Muscle of leg (tissue), 11 donors: ENCODE measurements around the gene MOB3A. TPM values are rescaled to one million over a fixed set of nuclear protein-coding genes. Genes with fewer than 3 reads are reported as not detected.
"Not testable (repeated sequence)": the region's sequence is repeated elsewhere in the genome, so short reads cannot be mapped to it uniquely, and the experiment has no call there.

Experiments used
- DNase-seq: peaks from one replicate; pipeline ENCODE4 v3.0.0; 2013
- H3K27ac ChIP-seq: one replicate; pipeline ENCODE4 v1.5.1; 2013; ENCODE audit warnings: mild to moderate bottlenecking, low read length, control low read depth
- H3K27me3 ChIP-seq: one replicate; pipeline ENCODE4 v1.6.1; 2013; ENCODE audit warnings: low read length; ENCODE audit not compliant: control insufficient read depth, insufficient read depth
- H3K36me3 ChIP-seq: one replicate; pipeline ENCODE4 v1.6.1; 2013; ENCODE audit warnings: low read length; ENCODE audit not compliant: control insufficient read depth, insufficient read depth
- H3K4me1 ChIP-seq: one replicate; pipeline ENCODE4 v1.6.1; 2013; ENCODE audit warnings: low read length; ENCODE audit not compliant: control insufficient read depth, insufficient read depth
- H3K4me3 ChIP-seq: one replicate; pipeline ENCODE4 v1.5.1; 2013; ENCODE audit warnings: low read length, control low read depth
- H3K9me3 ChIP-seq: replicated peaks from 2 replicates; pipeline ENCODE4 v1.6.1; 2013; ENCODE audit warnings: low read depth, low read length; ENCODE audit not compliant: control insufficient read depth
- WGBS: methylation state at CpG from one replicate; pipeline ENCODE4 v1.1.5; 2013; ENCODE audit warnings: missing lambda C conversion rate; ENCODE audit not compliant: insufficient coverage; 5-methylcytosine and 5-hydroxymethylcytosine counted together
- polyA plus RNA-seq, 8 donors: library from polyadenylated mRNA; unstranded; fragments of 120-200 nt; gene quantifications; one replicate each; pipeline versions ENCODE4 v1.2.1 to v1.2.3, GENCODE V29; 2013; ENCODE audit warnings: inconsistent platforms in 1 of 8, low replicate concordance in 1 of 8; ENCODE audit not compliant: insufficient read length in 8 of 8, insufficient read depth in 1 of 8
- total RNA-seq: library from RNA; stranded (reverse); fragments of 120-200 nt; gene quantifications from one replicate; pipeline ENCODE4 v1.2.4, GENCODE V29; 2013

Gene MOB3A
- total and polyA plus RNA-seq, 9 donors = 7.4 to 22.1 (median 17.2) TPM

DNA sequence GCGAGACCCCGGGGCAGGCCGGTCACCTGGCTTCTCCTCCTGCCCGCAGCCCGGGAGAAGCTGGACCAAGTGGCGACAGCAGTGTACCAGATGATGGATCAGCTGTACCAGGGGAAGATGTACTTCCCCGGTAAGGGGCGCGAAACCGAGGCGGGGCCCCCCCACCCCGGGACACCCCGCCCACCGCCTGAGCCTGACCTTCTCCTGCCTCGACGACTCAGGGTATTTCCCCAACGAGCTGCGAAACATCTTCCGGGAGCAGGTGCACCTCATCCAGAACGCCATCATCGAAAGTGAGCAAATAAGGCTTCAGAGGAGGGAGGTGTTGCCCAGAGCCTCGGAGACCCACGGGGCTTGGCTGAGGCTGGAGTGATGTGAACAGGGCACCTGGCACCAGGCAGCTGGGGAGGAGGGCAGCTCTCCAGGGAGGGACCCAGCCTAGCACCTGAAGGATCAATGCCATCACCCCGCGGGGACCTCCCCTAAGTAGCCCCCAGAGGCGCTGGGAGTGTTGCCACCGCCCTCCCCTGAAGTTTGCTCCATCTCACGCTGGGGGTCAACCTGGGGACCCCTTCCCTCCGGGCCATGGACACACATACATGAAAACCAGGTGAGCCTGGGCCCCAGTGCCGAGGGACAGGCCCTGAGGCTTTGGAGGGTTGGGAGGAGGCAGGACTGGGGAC lies 1.2 kb upstream of the MOB3A start:
- DNase-seq = peak; percentile 38
- peaks cover 26% of the 10 kb centered on the region for H3K4me1 ChIP-seq
- peak overlapping the region; percentile 45 for H3K4me3 ChIP-seq
- WGBS = 19% methylated on average over 24 of the region's 30 CpGs
- H3K9me3 ChIP-seq = no peaks in the 10 kb centered on the region
- peak overlapping the region; percentile 74 for H3K27ac ChIP-seq
- no peaks in the 10 kb centered on the region for H3K27me3 ChIP-seq
- peaks cover 48% of the 10 kb centered on the region for H3K36me3 ChIP-seq

DNA sequence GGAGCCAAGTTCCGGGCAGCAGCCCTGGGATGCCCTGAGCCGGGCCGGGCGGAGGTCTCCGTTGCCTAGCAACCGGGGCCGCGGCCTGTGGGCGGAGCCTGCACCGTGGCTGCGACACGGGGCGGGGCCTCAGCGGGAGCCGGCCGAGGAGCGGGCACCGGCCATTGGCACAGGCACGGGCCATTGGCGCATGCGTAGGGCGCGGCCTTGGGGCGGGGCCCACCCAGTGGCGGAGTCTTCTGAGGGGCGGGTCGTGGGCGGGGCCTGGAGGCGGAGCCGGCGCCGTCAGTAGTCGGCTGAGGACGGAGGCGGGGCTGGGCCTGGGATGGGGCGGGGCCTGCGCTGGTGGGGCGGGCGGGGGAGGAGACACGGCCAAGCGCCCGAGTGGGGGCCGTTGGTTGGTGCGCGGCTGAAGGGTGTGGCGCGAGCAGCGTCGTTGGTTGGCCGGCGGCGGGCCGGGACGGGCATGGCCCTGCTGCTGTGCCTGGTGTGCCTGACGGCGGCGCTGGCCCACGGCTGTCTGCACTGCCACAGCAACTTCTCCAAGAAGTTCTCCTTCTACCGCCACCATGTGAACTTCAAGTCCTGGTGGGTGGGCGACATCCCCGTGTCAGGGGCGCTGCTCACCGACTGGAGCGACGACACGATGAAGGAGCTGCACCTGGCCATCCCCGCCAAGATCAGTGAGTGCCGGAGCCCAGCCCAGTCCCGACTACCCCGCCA lies 515 bp upstream of the MOB3A start, which contains the start of gene IZUMO4:
Gene IZUMO4, plus strand, starts transcription at position 436 of the 723 bp plus-strand sequence. Its CDS starts 31 bp downstream, at position 467.
- no peaks in the 10 kb centered on the region for H3K27me3 ChIP-seq
- H3K4me1 ChIP-seq = peaks cover 26% of the 10 kb centered on the region
- peak within 1 kb of the TSS; percentile 78 for H3K4me3 ChIP-seq
- WGBS = under 1% methylated on average over 57 of the region's 70 CpGs
- H3K36me3 ChIP-seq = peaks cover 45% of the 10 kb centered on the region
- no peaks in the 10 kb centered on the region for H3K9me3 ChIP-seq
- peak within 1 kb of the TSS; percentile 92 for H3K27ac ChIP-seq
- peak; percentile 98 for DNase-seq

DNA sequence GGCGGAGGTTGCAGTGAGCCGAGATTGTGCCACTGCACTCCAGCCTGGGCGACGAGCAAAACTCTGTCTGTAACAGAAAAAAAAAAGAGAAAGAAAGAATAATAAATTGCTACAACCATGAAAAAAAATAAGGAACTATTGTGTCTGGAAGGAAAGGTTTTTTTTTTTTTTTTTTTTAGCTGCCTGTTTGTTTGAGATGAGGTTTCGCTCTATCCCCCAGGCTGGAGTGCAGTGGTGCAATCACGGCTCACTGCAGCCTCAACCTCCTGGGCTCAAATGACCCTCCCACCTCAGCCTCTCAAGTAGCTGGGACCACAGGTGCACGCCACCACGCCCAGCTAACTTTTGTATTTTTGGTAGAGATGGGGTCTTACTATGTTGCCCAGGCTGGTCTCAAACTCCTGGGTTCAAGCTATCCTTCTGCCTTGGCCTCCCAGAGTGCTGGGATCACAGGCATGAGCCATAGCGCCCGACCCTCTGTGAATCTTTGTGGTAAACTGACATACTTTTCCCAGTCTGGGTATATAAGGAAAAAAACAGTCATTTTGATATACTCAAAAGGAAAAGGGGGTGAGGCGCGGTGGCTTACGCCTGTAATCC lies 4.1 kb downstream of the MOB3A start:
- H3K4me1 ChIP-seq = peaks cover 38% of the 10 kb centered on the region

DNA sequence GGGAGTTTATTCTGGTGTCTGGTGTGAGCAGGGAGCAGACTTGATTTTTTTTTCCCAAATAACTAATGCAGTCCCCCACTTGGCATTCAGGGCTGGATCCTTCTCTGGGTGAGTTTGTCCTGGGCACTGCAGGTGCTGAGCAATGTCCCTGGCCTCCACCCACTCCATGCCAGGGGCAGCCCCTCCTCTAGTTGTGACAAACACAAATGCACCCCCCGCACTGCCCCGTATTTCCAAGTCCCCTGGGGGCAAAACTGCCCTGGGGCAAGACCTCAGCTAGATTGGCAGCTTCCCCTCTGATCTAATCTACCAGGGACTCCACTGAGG lies 6.4 kb downstream of the MOB3A start:
- Histone ChIP-seq H3K4me1 (peaks cover 29% of the 10 kb centered on the region), H3K4me3 (no peak overlapping the region), H3K36me3 (peaks cover 34% of the 10 kb centered on the region), H3K27ac (peak overlapping the region; percentile 9), H3K9me3 (no peaks in the 10 kb centered on the region), H3K27me3 (no peaks in the 10 kb centered on the region)
- WGBS = 35% methylated on average over 2 of the region's 2 CpGs
- DNase-seq = no peak

More for the DNA sequence above, 4.1 kb downstream of the MOB3A start:
- H3K27ac ChIP-seq, H3K27me3 ChIP-seq, H3K4me3 ChIP-seq, H3K9me3 ChIP-seq, DNase-seq: not testable (repeated sequence)
- peaks cover 23% of the 10 kb centered on the region for H3K36me3 ChIP-seq
- WGBS = no CpG with 5 or more reads among the region's 13 CpGs

DNA sequence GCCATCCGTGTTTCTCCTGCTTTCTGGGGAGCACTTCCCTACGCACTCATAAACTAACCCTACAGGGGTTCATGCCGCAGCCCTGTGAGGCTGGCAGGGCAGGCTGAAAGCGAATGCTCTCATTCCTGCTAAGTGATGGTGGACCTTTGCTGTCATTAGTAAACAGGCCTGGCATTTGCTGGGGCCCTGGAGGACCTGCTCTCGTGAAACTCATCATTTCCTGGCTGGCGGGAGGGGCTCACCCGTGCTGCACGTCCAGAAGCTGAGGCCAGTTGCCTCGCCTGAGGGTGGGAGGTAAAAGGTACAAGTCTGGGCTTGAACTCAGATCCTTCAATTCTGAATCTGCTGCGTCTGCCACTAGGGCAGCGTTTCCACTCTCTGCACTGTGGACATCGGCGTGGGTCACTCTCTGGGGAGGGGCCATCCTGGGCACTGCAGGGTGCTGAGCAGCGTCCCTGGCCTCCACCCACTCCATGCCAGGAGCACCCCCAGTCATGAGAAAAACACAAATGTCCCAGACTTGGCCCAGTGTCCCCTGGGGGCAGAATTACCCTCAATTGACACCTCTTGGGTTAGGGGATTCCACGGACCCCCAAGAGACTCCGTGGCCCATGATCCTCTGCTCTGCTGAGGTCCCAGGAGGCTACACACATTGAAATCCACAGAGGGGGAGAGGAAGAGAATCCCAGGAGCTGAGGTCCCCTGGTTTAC lies 7.0 kb downstream of the MOB3A start:
- Histone ChIP-seq H3K27ac (peak overlapping the region; percentile 9), H3K9me3 (no peaks in the 10 kb centered on the region), H3K36me3 (peaks cover 31% of the 10 kb centered on the region), H3K4me3 (no peak overlapping the region), H3K27me3 (no peaks in the 10 kb centered on the region), H3K4me1 (peaks cover 24% of the 10 kb centered on the region)
- 67% methylated on average over 9 of the region's 16 CpGs for WGBS
- no peak for DNase-seq

DNA sequence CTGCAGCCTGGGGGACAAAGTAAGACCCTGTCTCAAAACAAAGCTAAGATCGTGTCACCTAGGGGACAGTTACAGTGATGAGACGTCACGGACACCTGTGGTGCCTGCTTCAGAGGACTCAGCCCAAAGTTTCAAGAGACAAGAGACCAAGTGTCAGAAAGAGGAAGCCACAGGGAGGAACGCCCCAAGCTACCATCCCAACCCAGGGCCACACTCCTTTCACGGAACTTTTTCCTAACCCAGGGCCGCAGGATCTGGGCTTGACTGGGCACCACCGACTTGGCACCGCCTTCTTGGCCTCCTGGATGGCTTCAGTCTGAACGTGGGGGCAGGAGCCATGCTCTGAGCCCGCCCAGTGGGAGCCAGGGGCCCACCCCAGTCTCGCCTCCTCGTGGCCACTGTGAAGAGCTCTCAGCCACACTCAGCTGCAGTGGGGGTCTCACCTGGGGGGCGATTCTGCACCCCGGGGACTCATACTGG lies 8.5 kb downstream of the MOB3A start:
- WGBS = 73% methylated on average over 10 of the region's 14 CpGs
- H3K27ac ChIP-seq = no peak overlapping the region

DNA sequence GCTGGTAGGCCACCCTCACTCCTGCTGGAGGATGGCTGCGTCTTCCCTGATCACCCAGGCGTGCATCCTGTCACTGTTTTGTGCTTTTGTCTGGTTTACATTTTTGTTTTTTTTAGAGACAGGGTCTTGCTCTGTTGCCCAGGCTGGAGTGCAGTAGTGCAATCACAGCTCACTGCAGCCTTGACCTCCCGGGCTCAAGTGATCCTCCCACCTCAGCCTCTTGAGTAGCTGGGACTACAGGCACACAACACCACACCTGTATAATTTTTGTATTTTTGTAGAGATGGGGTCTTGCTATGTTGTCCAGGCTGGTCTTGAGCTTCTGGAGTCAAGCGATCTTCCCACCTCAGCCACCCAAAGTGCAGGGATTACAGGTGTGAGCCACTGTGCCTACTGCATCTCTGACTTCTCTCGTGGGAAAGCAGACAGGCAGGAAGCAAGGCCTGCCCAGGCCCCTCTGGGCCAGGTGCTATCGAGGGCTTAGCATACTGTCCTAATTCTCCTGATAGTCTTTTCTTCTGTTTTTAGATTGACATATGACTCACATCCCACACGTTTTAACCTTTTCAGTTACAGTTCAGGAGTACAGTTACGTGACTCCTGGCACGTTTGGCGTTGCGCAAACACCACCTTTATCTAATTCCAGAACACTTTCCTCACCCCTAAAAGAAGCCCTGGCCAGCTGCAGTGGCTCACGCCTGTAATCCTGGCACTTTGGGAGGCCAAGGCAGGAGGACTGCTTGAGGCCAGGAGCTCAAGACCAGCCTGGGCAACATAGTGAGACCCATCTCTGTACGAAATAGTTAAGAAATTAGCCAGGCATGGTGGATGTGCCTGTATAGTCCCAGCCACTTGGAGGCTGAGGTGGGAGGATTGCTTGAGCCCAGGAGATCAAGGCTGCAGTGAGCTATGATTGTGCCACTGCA lies 9.2 kb downstream of the MOB3A start:
- not testable (repeated sequence) for H3K27ac ChIP-seq
- peaks cover 27% of the 10 kb centered on the region for H3K4me1 ChIP-seq

More for the DNA sequence above, 8.5 kb downstream of the MOB3A start:
- no peak for DNase-seq
- Histone ChIP-seq H3K36me3 (peaks cover 28% of the 10 kb centered on the region), H3K27me3 (no peaks in the 10 kb centered on the region), H3K4me1 (peaks cover 27% of the 10 kb centered on the region), H3K4me3 (no peak overlapping the region), H3K9me3 (no peaks in the 10 kb centered on the region)

DNA sequence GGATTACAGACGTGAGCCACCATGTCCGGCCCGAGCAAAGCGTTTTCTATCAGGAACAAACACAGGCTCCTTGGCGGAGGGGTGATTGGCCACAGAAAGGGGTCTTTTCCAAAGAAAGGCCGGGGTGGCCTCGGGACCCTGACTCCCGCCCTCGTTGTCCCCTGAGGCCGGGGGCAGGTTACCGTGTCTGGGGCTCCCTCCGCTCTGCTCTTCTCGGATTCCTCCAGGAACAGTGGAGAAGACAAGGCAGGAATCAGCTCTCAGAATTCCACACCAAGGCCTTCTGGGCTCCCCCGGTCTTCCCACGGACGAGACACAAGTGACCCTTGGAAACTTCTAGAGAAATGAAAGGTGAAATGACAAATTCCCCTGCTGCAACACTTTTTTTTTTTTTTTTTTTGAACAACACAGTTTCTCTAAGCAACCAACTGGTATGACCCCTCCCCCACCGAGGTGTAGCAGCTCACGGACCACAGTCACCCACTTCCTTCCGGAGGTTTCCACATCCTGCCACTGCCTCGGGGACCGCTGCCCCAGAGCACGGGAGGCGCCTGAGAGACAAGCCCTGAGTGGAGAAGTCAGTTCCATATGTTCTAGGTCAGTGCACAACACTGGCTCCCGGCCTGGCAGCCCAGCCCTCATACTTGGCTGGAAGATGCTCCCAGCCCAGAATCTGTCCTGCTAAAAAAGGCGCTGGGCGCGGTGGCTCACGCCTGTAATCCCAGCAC lies 11.0 kb downstream of the MOB3A start:
- Histone ChIP-seq H3K27ac (peak overlapping the region; percentile 31), H3K4me1 (peaks cover 16% of the 10 kb centered on the region), H3K4me3 (no peak overlapping the region), H3K36me3 (peaks cover 39% of the 10 kb centered on the region), H3K9me3 (no peaks in the 10 kb centered on the region), H3K27me3 (no peaks in the 10 kb centered on the region)
- peak; percentile 68 for DNase-seq
- WGBS = 79% methylated on average over 18 of the region's 28 CpGs

More for the DNA sequence above, 9.2 kb downstream of the MOB3A start:
- DNase-seq, H3K27me3 ChIP-seq, H3K4me3 ChIP-seq, H3K9me3 ChIP-seq: not testable (repeated sequence)
- WGBS = 72% methylated on average over 10 of the region's 13 CpGs
- H3K36me3 ChIP-seq = peaks cover 28% of the 10 kb centered on the region
